Hepatocyte (in vitro differentiated cells): Measurements from ENCODE around the gene MEST. TPM values are rescaled to one million over a fixed set of nuclear protein-coding genes. Genes with fewer than 3 reads are reported as not detected.

Experiments
- DNase-seq: peaks from one replicate; pipeline ENCODE4 v3.0.0-alpha.2; 2016; ENCODE audit warnings: low spot score
- H2AFZ ChIP-seq: fragments of 200-600 bp; sonication (generic); 2 replicates; pipeline ENCODE4 v1.6.0; 2016; ENCODE audit warnings: antibody characterized with exemption, mild to moderate bottlenecking
- H3K27ac ChIP-seq: fragments of 200-600 bp; sonication (generic); 2 replicates; pipeline ENCODE4 v1.5.1; 2016; ENCODE audit warnings: mild to moderate bottlenecking
- H3K27me3 ChIP-seq: fragments of 200-600 bp; sonication (generic); 2 replicates; pipeline ENCODE4 v1.6.1; 2016
- H3K36me3 ChIP-seq: fragments of 200-600 bp; sonication (generic); replicated peaks from 2 replicates; pipeline ENCODE4 v1.5.1; 2016; ENCODE audit warnings: low read depth; ENCODE audit not compliant: insufficient read depth
- H3K4me1 ChIP-seq: fragments of 200-600 bp; sonication (generic); 2 replicates; pipeline ENCODE4 v1.5.1; 2016; ENCODE audit warnings: mild to moderate bottlenecking, moderate library complexity; ENCODE audit not compliant: insufficient read depth
- H3K4me2 ChIP-seq: fragments of 200-600 bp; sonication (generic); 2 replicates; pipeline ENCODE4 v1.6.0; 2016
- H3K4me3 ChIP-seq: fragments of 200-600 bp; sonication (generic); 2 replicates; pipeline ENCODE4 v1.5.1; 2016; ENCODE audit warnings: mild to moderate bottlenecking
- H3K79me2 ChIP-seq: fragments of 200-600 bp; sonication (generic); 2 replicates; pipeline ENCODE4 v1.6.0; 2017; ENCODE audit warnings: mild to moderate bottlenecking
- H3K9me2 ChIP-seq: fragments of 200-600 bp; sonication (generic); replicated peaks from 2 replicates; pipeline ENCODE4 v1.6.0; 2017; ENCODE audit warnings: mild to moderate bottlenecking; ENCODE audit not compliant: insufficient read depth
- H3K9me3 ChIP-seq: fragments of 200-600 bp; sonication (generic); 2 replicates; pipeline ENCODE4 v1.5.1; 2016; ENCODE audit warnings: low read depth, mild to moderate bottlenecking
- H4K20me1 ChIP-seq: fragments of 200-600 bp; sonication (generic); 2 replicates; pipeline ENCODE4 v1.6.0; 2016; ENCODE audit warnings: mild to moderate bottlenecking; ENCODE audit not compliant: insufficient read depth, poor library complexity, severe bottlenecking
- CTCF ChIP-seq: fragments of 200-600 bp; sonication (generic); IDR thresholded peaks from 2 replicates; pipeline ENCODE4 v1.5.1; 2016; ENCODE audit warnings: antibody characterized with exemption, mild to moderate bottlenecking; ENCODE audit not compliant: poor library complexity
- EZH2 ChIP-seq: fragments of 200-600 bp; sonication (generic); IDR thresholded peaks from 2 replicates; pipeline ENCODE4 v1.6.1; 2016; ENCODE audit warnings: antibody characterized with exemption, mild to moderate bottlenecking, borderline replicate concordance
- EZH2phosphoT487 ChIP-seq: fragments of 200-600 bp; sonication (generic); IDR thresholded peaks from one replicate; pipeline ENCODE4 v1.6.1; 2018; ENCODE audit warnings: antibody characterized with exemption, mild to moderate bottlenecking, low read depth, moderate library complexity; ENCODE audit not compliant: unreplicated experiment, severe bottlenecking
- WGBS: methylation state at CpG from one replicate; pipeline ENCODE4 v1.1.6; 2016; ENCODE audit warnings: low lambda C conversion rate; ENCODE audit errors: missing lambda C conversion rate; 5-methylcytosine and 5-hydroxymethylcytosine counted together
- polyA plus RNA-seq: library from polyadenylated mRNA; unstranded; fragments of >200 nt; fragmentation: Nextera tagmentation; extraction: Ambion mirVana; gene quantifications from 2 replicates; pipeline ENCODE4 v1.2.1, GENCODE V29; 2016
- total RNA-seq: library from RNA; depleted of rRNA; stranded (reverse); fragments of >200 nt; gene quantifications from 2 replicates; pipeline ENCODE4 v1.2.3, GENCODE V29; 2014

MEST gene
- total and polyA plus RNA-seq, 2 experiments from 2014 or later, result 540 to 685 TPM

GRCh38 chr7:130463553-130464434 is 28.1 kb upstream of the MEST start:
- no peaks in the 10 kb centered on the region for H3K9me3 ChIP-seq
- 58% methylated on average over 4 of the region's 4 CpGs for WGBS
- H3K36me3 ChIP-seq, result no peaks in the 10 kb centered on the region
- H3K27me3 ChIP-seq, result no peaks in the 10 kb centered on the region
- no peaks in the 10 kb centered on the region for H3K4me1 ChIP-seq
- no peak overlapping the region for H3K27ac ChIP-seq
- DNase-seq, result no peak
- no peak overlapping the region for H2AFZ ChIP-seq
- no peak overlapping the region for H3K4me3 ChIP-seq
- no peaks in the 10 kb centered on the region for H4K20me1 ChIP-seq
- TF ChIP-seq CTCF (no peak), EZH2 (no peak), EZH2phosphoT487 (no peak)
- H3K79me2 ChIP-seq, result no peaks in the 10 kb centered on the region
- peak overlapping the region; percentile 16 for H3K4me2 ChIP-seq
- H3K9me2 ChIP-seq, result no peaks in the 10 kb centered on the region

DNA sequence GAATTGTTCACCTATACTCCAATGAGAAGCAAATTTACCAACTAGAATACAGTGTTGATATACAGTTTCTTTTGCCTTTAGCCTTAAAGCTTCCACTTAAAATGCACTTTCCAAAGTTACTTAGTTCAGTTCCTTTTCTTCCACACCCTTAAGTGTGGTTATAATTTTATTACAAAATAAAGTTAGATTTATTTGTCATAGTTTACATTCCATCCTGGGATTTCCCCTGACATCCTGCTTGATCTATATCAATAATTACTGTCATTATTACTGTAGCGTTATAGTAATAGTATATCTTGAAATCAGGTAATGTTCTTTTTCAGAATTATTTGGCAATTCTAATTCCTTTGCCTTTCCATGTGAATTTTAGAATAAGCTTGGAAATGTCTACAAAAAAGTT is 23.3 kb upstream of the MEST start:
- Histone ChIP-seq H3K4me2 (no peak overlapping the region), H3K27me3 (no peaks in the 10 kb centered on the region), H2AFZ (no peak overlapping the region), H3K27ac (no peak overlapping the region), H3K9me2 (no peaks in the 10 kb centered on the region), H3K9me3 (no peaks in the 10 kb centered on the region), H3K4me1 (no peaks in the 10 kb centered on the region), H3K79me2 (no peaks in the 10 kb centered on the region), H4K20me1 (no peaks in the 10 kb centered on the region), H3K36me3 (no peaks in the 10 kb centered on the region), H3K4me3 (no peak overlapping the region)
- no peak for DNase-seq
- no peak for TF ChIP-seq EZH2
- TF ChIP-seq CTCF, result no peak
- TF ChIP-seq EZH2phosphoT487, result no peak
- 94% methylated on average over 1 of the region's 1 CpG for WGBS

DNA sequence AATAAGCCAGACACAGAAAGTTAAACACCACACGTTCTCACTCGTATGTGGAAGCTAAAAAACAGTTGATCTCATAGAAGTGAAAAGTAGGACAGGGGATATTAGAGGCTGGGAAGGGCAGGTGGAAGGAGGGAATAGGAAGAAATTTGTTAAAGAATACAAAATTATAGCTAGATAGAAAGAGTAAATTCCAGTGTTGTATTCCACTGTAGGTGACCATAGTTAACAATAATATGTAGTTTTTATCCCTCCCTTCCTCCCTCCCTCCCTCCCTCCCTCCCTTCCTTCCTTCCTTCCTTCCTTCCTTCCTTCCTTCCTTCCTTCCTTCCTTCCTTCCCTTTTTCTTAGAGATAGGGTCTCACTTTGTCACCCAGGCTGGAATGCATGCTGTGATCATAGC is 19.9 kb upstream of the MEST start:
- Histone ChIP-seq H3K36me3 (no peaks in the 10 kb centered on the region), H3K27ac (no peak overlapping the region), H3K4me2 (no peak overlapping the region), H4K20me1 (no peaks in the 10 kb centered on the region), H3K9me3 (no peaks in the 10 kb centered on the region), H3K9me2 (no peaks in the 10 kb centered on the region), H2AFZ (no peak overlapping the region), H3K4me1 (no peaks in the 10 kb centered on the region), H3K27me3 (no peaks in the 10 kb centered on the region), H3K4me3 (no peak overlapping the region), H3K79me2 (no peaks in the 10 kb centered on the region)
- no peak for DNase-seq
- WGBS, result 59% methylated on average over 2 of the region's 2 CpGs
- TF ChIP-seq EZH2 (no peak), CTCF (no peak), EZH2phosphoT487 (no peak)
